SKM-1 (cell line): Measurements from ENCODE around the gene ZNF536.
A peak's percentile ranks its signal among the peaks of the same experiment; 100 is the strongest.

ENCODE experiments used
- DNase-seq: peaks from one replicate; lab custom pipeline; 2025; ENCODE audit not compliant: unreplicated experiment; lab: John Stamatoyannopoulos, UW

ZNF536 gene

DNA sequence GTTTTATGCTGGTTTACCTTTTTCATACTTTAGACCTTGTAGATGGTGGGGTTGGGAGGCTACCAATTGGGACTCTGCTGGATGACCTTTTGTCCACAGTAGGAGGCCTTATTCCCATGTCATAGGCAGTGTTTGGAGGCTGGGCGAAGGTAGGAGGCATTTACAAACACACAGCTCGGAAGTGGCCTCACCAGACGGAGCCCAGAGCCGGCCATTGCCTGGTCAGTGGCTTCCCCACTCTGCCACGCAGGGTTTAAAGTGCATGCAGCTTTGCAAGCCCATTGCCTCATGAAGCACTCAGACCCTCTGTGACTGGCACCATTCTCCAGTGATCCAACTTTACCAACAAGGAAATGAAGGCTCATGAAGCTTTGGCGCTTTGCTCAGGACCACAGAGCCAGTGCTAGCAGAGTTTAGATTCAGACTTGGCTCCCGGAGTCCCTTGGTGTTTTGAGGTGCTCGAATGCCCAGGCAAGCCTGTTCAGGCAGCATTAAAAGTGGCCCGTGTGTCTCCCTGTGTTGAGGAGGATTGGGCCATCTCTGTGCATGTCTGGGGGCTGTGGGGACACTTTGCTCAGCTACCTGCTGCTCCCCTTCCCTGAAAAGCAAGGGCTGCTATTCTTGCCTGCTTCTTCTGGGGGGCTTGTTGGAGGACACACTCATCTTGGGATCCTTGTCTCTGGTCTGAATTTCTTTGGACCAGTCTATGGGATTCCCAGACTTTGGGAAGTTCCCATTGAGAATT lies 148.7 kb downstream of the ZNF536 start:
- no peak for DNase-seq

DNA sequence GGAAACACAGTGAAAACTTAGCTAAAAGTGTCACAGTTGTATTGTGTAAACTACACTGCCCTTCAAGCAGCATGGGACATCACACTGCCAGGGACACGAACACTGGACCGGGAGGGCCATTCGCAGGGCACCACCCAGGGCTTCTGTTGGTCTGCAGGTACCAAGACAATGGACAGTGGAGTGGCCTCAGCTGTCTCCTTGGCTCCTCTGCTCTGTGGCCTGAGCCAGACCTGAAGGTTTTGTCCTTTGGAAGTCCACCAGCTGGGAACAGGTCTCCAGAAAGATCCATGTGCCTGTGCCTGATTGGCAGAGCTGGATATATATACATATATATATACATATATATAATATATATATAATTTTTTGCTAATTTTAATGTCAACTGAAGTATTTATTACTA lies 149.8 kb downstream of the ZNF536 start:
- no peak for DNase-seq

DNA sequence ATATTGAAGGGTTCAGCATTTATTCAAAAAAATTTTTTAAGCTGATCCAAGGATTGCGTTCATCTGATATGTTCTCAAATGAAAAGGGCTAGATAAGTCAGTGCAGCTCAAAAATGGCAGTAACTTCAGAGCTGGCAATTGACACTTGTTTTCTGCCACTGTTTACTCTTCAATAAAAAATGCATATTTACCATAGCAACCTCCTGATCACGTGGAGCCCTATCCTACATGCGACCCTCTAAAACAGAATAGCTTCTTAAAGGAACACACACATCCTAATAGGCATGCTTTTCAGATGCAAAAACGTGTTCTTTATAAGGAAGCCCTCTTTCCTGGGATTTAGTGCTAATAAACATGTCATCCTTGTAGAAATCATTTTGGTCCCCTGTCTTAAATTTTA lies 150.2 kb downstream of the ZNF536 start:
- DNase-seq: no peak

DNA sequence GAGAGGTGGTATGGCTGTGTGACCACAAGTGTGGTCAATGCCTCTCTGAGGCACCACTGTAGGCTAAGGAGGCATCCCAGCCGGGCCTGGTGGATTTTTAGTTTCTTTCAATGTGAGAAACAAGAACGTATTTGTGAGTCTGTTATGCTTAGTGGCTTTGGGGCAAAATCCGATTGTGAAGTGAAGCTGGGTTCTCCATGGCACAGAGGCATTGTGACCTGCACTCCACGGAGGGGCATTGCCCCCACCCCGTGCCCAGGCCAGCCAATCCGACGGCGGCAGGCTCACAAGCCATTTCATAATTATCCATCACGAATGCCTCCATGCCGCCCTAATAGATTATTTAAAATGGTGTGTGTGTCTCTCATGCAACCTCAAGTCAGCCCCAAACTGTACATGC lies 151.6 kb downstream of the ZNF536 start:
- no peak for DNase-seq

DNA sequence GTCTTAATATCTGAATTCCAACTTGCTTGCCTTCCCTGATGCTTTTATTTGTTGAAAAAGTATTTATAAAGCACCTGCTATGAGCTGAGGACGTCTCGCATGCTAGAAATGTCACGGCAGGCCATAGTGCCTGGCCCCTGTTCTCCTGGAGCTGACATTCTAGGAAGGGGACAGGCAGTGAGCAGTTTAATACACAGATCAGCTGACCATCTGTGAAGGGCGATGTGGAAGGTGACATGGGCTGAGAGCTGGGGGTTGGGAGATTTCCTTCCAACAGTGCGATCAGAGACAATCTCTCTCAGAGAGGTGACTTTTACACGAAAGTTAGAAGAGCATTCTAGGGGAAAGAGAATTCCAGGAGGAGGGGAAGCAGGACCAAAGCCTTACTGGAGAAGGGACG lies 153.2 kb downstream of the ZNF536 start:
- no peak for DNase-seq

DNA sequence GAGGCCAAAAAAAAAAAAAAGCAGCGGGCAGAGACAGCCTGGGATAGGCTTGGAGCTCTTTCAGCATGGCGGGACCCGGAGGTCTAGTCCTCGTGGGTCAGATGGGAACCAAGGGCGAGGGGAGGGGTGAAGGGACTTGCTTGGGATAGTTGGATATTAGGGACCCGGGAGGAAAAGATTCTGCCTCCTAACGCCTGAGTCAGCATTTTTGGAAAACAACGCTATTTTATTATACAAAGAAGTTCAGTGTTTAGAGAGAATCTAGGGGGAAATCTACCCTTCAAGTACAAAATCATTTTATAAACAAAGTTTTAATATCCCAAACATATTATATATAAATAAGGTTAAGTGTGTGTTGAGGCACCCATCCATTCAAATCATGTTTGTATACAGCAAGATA lies 156.7 kb downstream of the ZNF536 start:
- no peak for DNase-seq

DNA sequence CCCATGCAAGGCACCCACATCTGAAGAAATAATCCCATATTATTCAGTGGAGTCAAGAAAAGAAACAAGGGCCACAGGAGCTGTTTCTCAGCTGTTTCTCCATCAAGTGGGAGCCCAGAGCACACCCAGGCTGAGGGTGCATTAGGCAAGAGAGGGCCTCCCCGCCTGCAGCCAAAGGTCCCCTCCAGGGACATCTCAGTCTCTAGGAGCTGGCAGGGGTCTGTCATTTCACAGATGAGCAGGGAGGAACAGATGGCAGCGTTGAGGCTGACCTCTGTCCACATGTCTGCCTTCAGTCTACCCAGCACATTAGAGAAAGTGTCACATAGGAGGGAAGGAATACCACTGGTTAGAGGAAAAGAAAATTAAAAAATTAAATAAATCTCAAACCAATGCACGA lies 157.7 kb downstream of the ZNF536 start:
- DNase-seq: no peak

DNA sequence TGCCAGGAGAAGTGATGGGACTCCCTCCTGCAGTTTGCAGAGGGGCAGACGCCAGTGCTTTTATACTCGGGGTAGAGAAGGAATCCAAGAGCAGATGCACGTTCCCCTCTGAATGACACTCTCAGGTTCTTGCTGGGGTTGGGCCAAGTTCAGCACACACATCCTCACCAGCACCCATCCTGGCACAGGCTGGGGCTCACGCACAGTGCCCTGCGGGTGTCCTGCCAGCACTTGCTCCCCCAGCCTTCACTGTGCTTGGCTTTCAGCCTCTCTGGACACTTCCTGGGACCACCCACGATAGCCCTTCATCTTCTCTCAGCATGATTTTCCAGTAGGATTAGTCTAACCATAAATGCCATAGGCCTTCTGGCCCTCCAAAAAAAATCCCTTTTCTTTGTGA lies 158.6 kb downstream of the ZNF536 start:
- DNase-seq: no peak

DNA sequence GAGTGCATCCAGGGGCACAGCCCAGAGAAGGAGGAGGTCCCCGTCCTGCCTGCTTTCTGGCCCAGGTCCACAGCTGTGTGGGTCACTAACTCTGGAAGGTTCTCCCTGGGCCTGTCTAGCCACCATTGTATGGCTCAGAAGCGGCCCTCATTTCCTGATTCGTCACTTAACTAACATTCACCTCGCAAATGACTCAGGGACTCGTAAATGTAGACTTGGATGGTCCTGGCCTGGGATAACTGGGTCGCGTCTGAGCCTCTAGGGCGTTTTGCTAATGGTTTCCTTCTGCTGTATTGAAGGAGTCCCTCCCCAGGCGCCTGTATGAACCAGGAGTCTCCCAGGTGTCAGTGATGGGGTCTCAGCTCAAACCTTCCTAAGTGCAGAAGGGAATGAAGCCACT lies 162.8 kb downstream of the ZNF536 start:
- no peak for DNase-seq

DNA sequence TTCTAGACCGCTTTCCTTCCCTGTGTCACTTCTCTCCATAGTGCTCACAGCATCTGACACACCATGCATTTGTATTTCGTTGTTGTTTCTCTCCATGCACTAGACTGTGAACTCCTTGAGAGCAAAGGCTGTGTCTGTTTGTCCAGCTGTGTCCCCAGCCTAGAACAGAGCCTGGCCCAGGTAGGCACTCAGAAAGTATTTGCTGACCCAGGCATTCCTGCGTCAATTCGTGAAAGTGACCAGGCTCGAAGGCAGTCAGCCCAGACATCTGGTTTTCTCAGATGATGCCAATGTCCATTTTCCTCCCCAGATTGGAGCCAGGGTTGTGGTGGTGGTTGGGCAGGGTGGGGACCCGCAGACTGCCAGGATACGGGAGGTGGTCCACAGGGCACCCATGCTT lies 164.8 kb downstream of the ZNF536 start:
- DNase-seq: no peak

DNA sequence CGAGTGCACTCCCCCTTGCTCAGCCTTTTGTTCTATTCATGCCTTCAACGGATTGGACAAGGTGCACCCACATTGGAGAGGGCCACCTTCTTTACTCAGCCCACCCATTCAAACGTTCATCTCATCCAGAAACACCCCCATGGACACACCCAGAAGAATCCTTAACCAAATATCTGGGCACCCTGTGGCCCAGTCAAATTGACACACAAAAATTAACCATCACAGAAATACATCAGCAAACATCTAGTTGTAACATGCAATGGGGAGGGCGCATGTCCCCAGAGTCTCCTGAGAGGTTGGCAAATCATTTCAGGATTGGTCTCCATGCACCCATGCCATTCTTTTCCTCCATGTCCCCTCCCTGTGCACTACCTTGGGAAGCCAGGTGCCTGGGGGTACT lies 167.1 kb downstream of the ZNF536 start:
- no peak for DNase-seq

DNA sequence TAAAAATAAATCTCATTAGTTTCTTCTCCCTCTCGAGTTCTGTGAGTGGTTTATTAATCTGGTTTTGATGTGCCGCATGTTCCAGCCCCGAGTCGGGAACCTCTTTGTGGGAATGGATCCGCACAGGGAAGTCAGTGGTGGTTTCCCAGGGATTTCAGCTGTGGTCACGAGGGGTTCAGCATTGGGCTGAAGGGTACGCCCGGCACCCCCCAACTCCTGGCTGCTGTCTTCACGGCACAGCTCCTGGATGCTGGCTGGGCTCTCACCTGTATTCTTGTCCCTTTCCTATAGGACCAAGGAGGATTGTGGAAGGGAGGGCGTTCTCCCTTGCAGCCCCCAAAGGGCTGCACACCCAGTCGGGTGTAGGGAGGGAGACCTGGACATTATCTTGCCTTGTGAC lies 167.8 kb downstream of the ZNF536 start:
- DNase-seq: no peak

DNA sequence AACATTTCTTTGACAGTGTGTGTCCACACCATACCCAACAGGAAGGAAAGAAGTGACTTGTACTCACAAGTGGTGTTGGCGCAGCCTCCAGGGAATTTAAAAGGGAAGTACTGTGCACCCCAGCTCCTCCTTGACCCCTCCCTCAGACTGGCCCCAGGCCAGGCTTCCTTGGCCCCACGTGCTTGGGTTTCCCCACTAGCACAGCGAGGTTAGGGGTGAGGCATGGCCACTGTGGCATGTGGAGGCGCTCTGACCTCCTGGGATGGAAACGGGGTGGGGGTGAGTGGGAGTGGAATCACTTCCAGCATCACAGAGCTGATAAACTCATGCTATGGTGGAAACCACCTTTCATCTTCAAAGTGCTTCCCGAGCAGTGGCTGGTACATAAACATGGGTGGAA lies 168.6 kb downstream of the ZNF536 start:
- peak; percentile 75 for DNase-seq

DNA sequence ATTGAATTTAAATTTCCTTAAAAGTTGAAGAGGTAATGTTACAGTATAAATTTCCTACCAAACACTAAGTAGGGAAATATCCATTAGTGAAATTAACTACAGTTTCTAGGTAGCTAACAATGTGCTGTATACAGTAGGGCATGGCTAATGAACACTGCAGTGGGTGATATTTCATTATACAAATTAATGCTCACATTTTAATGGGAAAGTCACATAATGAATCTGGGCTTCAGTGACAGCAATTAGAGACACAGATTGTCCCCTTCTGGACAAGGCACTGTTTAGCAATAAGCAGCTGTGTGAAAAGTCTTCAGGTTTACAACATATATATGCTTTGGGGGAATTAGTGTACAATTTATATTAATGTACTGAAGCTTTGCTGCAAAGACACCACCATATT lies 169.4 kb downstream of the ZNF536 start:
- no peak for DNase-seq

DNA sequence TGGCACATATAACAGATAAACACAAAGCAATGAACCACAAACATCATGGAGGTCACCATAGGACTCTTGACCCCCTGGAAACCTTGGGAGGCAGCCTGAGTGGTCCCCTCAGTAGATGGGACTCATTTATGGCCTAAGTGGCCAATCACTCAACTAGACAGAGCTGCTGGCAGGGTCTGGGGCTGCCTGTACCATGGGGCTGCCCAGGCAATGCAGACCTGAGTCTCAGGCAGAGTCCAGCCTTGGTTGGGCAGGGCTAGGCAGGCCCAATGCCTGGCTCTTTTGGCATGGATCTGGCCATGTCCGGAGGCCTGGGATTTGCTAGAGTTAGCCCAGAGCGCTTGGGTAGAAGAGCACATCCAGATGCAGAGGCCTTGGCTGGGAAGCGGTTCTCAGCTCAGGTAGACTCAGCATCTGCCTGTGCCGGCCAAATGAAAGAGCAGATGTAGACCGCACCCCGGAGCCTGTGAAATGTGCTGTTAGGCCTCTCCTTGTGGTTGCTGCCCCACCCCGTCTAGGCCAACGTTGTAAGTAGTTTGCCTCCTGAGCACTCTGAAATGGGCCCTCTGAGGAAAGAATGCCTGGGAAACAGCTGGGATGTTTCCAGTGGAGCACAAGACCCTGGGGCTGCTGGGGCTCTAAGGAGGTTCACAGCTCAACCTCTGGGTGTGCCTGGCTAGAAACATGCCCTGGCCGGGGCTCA lies 171.2 kb downstream of the ZNF536 start:
- DNase-seq: no peak

DNA sequence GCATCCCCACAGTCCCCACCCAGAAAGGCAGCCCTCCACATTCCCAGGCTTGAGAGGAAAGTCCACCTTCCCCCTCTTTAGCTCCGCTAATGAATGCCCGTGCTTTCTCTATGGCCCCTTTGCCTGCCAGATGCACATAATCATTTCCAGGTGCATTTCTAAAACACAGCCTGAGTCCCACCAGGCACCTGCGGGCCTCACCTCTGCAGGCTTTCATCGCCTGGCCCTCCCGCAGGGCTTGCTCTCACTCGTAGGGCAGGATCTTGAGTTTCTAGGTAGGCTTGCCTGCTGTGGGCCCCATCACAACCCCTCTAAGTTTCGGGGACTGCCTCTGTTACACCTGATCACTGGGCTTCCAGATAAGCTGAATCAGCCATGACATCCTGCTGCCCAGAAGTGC lies 173.6 kb downstream of the ZNF536 start:
- no peak for DNase-seq

DNA sequence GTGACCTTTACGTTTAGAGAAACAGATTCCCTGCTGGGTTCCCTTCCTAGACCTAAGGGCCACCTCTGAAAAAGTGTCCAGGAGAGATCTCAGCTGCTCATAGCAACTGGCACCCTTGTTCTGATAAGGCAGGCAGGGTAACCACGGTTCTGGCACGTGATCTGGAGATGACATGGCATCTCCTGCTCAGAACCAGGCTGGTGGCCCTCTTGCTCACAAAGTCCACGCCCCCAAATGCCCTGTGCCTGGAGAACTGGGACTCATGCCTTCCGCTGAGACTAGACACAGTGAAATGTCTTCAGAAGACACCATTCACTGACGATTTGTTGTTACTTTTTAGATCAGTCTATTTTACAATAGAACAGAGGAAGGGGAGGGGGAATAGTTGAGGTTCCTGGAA lies 174.1 kb downstream of the ZNF536 start:
- DNase-seq: no peak

DNA sequence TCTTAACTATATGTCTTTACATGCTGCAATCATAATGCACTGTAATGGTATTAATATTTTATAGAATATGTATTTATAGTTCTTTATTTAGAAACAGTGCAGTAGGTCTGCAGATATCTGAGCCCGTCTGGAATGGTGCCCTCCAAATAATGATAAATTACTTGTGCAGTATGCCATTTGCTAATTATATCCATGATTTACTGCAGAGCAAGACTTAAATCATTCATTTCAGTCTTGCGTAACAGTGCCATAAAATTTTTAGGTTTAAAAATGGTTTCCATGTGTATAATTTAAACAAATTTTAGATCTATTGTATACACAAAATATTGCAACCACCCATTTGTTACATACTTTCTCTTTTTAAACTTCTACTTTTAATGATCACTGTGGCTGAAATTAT lies 175.1 kb downstream of the ZNF536 start:
- DNase-seq: no peak

DNA sequence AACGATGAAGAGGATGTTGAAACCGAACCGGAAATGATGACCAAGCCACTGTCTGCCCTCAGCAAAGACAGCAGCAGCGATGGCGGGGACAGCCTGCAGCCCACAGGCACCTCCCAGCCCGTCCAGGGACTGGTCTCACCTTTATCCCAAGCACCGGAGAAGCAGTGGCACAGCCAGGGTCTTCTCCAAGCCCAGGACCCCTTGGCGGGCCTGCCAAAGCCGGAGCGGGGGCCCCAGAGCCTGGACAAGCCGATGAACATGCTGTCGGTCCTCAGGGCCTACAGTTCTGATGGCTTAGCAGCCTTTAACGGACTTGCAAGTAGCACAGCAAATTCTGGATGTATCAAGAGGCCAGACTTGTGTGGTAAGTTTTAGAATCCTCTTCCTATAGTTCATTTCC lies 177.0 kb downstream of the ZNF536 start:
- no peak for DNase-seq

DNA sequence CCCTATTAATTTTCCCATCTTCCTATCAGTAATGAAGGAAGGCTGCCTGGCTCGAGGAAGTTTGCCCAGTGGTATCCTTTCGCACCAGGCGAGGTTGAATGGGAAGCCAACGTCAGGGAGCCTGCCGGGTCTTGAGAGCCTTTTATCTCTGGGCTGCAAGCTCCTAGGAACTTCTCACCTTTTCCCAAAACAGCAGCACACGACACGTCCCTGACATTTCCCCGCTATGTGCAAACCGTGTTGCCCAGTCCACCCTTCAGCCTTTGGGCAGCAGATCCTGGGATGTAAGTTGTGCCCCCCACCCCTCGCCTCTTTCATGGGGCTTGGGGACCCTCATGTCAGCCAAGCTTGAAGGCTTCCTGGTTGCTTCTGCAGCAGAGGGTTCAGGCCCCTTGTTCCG lies 179.1 kb downstream of the ZNF536 start:
- DNase-seq: no peak

DNA sequence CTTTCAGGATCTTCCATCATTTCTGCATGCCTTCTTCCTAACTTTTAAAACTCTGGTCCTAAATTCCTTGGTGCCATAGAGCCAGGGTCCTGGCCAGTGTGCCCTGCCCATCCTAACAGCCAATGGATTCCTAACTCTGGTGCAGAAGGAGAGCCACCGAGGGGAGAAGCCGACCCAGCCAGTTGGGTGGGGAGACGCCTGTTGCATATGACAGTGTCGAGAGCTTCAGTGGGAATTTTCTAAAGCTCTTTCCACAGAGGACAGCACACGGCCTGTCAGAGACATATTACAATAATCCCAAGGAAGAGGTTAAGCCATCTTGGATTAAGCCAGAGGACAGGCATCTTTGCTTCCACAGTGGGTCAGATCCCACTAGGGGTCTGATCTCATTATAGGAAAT lies 180.4 kb downstream of the ZNF536 start:
- DNase-seq: no peak

DNA sequence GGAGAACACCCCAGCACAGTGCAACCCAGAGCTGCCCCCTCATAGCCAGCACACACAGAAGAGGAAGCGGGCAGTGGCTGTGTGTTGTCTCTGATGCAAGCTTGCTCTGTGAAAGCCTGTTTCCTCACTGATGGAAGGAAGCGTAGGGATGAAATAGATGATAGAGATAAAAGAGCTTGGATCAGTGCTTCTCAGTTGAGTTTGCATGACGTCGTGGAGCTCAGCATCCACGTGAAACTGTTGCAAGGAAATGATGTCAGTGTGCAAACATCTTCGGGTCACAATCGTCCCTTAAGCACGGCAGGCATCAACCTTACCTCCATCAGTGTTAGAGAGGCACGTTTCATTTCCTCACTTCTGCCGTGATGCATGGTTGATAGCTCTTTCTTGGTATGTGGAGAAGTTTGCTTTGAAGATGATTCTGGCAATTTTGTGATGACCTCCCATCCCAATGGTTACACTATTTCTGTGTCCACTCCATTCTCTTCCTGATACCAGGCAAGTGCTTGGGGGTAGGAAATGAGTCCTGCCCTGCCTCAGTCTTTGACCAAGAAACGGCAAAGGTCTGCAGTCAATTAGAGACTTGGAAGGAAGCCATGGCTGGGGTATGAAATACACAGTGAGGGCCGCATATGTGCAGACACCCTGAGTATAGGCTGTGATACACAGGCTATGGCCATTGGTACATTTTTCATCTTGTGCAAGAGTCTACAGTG lies 183.0 kb downstream of the ZNF536 start:
- DNase-seq: peak; percentile 90
